Lower lobe of right lung (tissue), 2 donors: ENCODE measurements around the gene CD160. TPM values are rescaled to one million over a fixed set of nuclear protein-coding genes. Genes with fewer than 3 reads are reported as not detected.

Experiments
- ATAC-seq, 2 donors: fragments of 200-7000 bp; cut with Tn5 transposase; one replicate each; pipeline ENCODE4 v1.9.1; 2020 to 2022; ENCODE audit warnings: mild to moderate bottlenecking in 2 of 2, moderate library complexity in 2 of 2
- DNase-seq: peaks from one replicate; pipeline ENCODE4 v3.0.0-alpha.2; 2020
- H3K27ac ChIP-seq: fragments of 200-600 bp; one replicate; pipeline ENCODE4 v1.8.0; 2022
- H3K27me3 ChIP-seq: fragments of 200-600 bp; one replicate; pipeline ENCODE4 v1.8.0; 2022; ENCODE audit warnings: low read depth
- H3K36me3 ChIP-seq: fragments of 200-600 bp; one replicate; pipeline ENCODE4 v1.8.0; 2022; ENCODE audit warnings: mild to moderate bottlenecking
- H3K4me1 ChIP-seq: fragments of 200-600 bp; one replicate; pipeline ENCODE4 v1.8.0; 2022
- H3K4me3 ChIP-seq: fragments of 200-600 bp; one replicate; pipeline ENCODE4 v1.8.0; 2022; ENCODE audit warnings: mild to moderate bottlenecking
- H3K9me3 ChIP-seq: fragments of 200-600 bp; one replicate; pipeline ENCODE4 v1.8.0; 2022
- CTCF ChIP-seq: fragments of 200-600 bp; IDR thresholded peaks from one replicate; pipeline ENCODE4 v1.8.0; 2022; ENCODE audit warnings: antibody characterized with exemption, mild to moderate bottlenecking
- intact Hi-C: fragments of 100-400 bp; cut with DNase I; formaldehyde crosslinking; loops from one replicate; pipeline ENCODE4 v1.11.0; 2022
- total RNA-seq: library from RNA; stranded (reverse); fragmentation: NEBNext Ultra II Directional; extraction: Animal tissue kit (Norgen Biotek cat#: 25700); gene quantifications from one replicate; pipeline ENCODE4 v1.2.1, GENCODE V29; 2021
- donor health status: DM: no; HTN: yes; CAD: no; lungs with severe emphysema.

CD160 gene
- total RNA-seq, 1 donor from 2014 or later: 1.1 TPM

GRCh38 chr1:145707183-145707867, 12.0 kb upstream of the CD160 start, which contains the start of gene PDZK1:
TSS of gene PDZK1 (minus strand) at chr1:145707368. CDS start at chr1:145688021, 19,347 bp downstream.
- ATAC-seq: peak in 1 of 2 donors; percentile 23
- H3K27ac ChIP-seq: no peak within 1 kb of the TSS
- H3K27me3 ChIP-seq: no peaks in the 10 kb centered on the region
- no peak for TF ChIP-seq CTCF
- H3K4me1 ChIP-seq: no peaks in the 10 kb centered on the region
- no peaks in the 10 kb centered on the region for H3K36me3 ChIP-seq
- H3K9me3 ChIP-seq: no peaks in the 10 kb centered on the region
- DNase-seq: no peak
- no peak within 1 kb of the TSS for H3K4me3 ChIP-seq
- intact Hi-C loops: no loop called here

GRCh38 chr1:145708063-145708462, 11.2 kb upstream of the CD160 start:
- Histone ChIP-seq H3K27me3 (no peaks in the 10 kb centered on the region), H3K36me3 (no peaks in the 10 kb centered on the region), H3K27ac (no peak overlapping the region), H3K4me3 (no peak overlapping the region), H3K9me3 (no peaks in the 10 kb centered on the region), H3K4me1 (no peaks in the 10 kb centered on the region)
- peak in 1 of 2 donors; percentile 30 for ATAC-seq
- DNase-seq: no peak
- intact Hi-C loops: no loop called here
- TF ChIP-seq CTCF: no peak

- no peak for TF ChIP-seq CTCF
- H3K27me3 ChIP-seq: no peaks in the 10 kb centered on the region
- no peak overlapping the region for H3K4me3 ChIP-seq
- ATAC-seq (no peak), DNase-seq (no peak)
- H3K4me1 ChIP-seq: no peaks in the 10 kb centered on the region
- no peaks in the 10 kb centered on the region for H3K9me3 ChIP-seq
- intact Hi-C loops: no loop called here
- H3K36me3 ChIP-seq: no peaks in the 10 kb centered on the region
- H3K27ac ChIP-seq: no peak overlapping the region
These were observed 8.8 kb upstream of the CD160 start for GRCh38 chr1:145710291-145711027.

- H3K4me3 ChIP-seq: no peak overlapping the region
- DNase-seq: no peak
- no peaks in the 10 kb centered on the region for H3K27me3 ChIP-seq
- no peaks in the 10 kb centered on the region for H3K36me3 ChIP-seq
- peak in 1 of 2 donors; percentile 28 for ATAC-seq
- H3K4me1 ChIP-seq: no peaks in the 10 kb centered on the region
- no peak overlapping the region for H3K27ac ChIP-seq
- intact Hi-C loops: no loop called here
- TF ChIP-seq CTCF: no peak
- no peaks in the 10 kb centered on the region for H3K9me3 ChIP-seq
These were observed 8.1 kb upstream of the CD160 start for GRCh38 chr1:145711213-145711651.

GRCh38 chr1:145714524-145715111, 4.7 kb upstream of the CD160 start:
- no peaks in the 10 kb centered on the region for H3K4me1 ChIP-seq
- H3K27ac ChIP-seq: no peak overlapping the region
- intact Hi-C loops: no loop called here
- TF ChIP-seq CTCF: no peak
- ATAC-seq (no peak), DNase-seq (no peak)
- H3K36me3 ChIP-seq: no peaks in the 10 kb centered on the region
- H3K27me3 ChIP-seq: no peaks in the 10 kb centered on the region
- H3K9me3 ChIP-seq: no peaks in the 10 kb centered on the region
- H3K4me3 ChIP-seq: no peak overlapping the region
